HG03097 (cell line): ENCODE data around the gene GNG10.

Experiments
- ATAC-seq: cut with Tn5 transposase; IDR thresholded peaks from one replicate; pipeline ENCODE4 v1.9.1; 2021; ENCODE audit not compliant: unreplicated experiment, low FRiP score

Gene GNG10

GRCh38 chr9:111715471-111715870 lies 54.1 kb downstream of the GNG10 start:
- no peak for ATAC-seq

- no peak for ATAC-seq
Measured at GRCh38 chr9:111719541-111719940, 58.1 kb downstream of the GNG10 start.
